ENCODE results near the gene MDC1.

GRCh38 chr6:30672445-30673253 is 44.4 kb downstream of the MDC1 start, which contains the start of gene DHX16:
- TF ChIP-seq CTCF (IDR thresholded peaks at IDR 0.05; ENCODE audit: low read length) (peak; percentile 86), EZH2 (optimal IDR thresholded peaks at IDR 0.05; ENCODE audit: low read depth, low read length) (no peak)

All from MM.1S (cell line).